HG03565 (cell line): ENCODE measurements around the gene TPP1.

Experiments used
- ATAC-seq: cut with Tn5 transposase; IDR thresholded peaks from one replicate; pipeline ENCODE4 v1.9.1; 2021; ENCODE audit warnings: mild to moderate bottlenecking, moderate library complexity; ENCODE audit not compliant: unreplicated experiment

Gene TPP1

GRCh38 chr11:6619004-6619745 is at the start of gene TPP1:
TPP1 (minus strand) TSS chr11:6619422; CDS start chr11:6619400, 22 bp downstream.
- ATAC-seq = peak; percentile 97

GRCh38 chr11:6667733-6668374 is 48.6 kb upstream of the TPP1 start:
- ATAC-seq = peak; percentile 41

GRCh38 chr11:6666302-6667183 is 47.3 kb upstream of the TPP1 start:
- ATAC-seq = no peak

- ATAC-seq = no peak
Measured at GRCh38 chr11:6664551-6664950, 45.3 kb upstream of the TPP1 start.

GRCh38 chr11:6663794-6664469 is 44.7 kb upstream of the TPP1 start:
- ATAC-seq = no peak

GRCh38 chr11:6660712-6661111 is 41.5 kb upstream of the TPP1 start:
- ATAC-seq = no peak

GRCh38 chr11:6658647-6659046 is 39.4 kb upstream of the TPP1 start:
- ATAC-seq = no peak

GRCh38 chr11:6657346-6657745 is 38.1 kb upstream of the TPP1 start:
- ATAC-seq = no peak

- ATAC-seq = no peak
Measured at GRCh38 chr11:6656936-6657335, 37.7 kb upstream of the TPP1 start.

GRCh38 chr11:6656584-6656915 is 37.3 kb upstream of the TPP1 start:
- no peak for ATAC-seq

GRCh38 chr11:6655790-6656583 is 36.8 kb upstream of the TPP1 start, which contains the start of gene DCHS1:
DCHS1 (minus strand) TSS chr11:6655809; CDS start chr11:6641613, 14,196 bp downstream.
- no peak for ATAC-seq

- no peak for ATAC-seq
Measured at GRCh38 chr11:6655020-6655789, 36.0 kb upstream of the TPP1 start.

- no peak for ATAC-seq
Measured at GRCh38 chr11:6654281-6655019, 35.2 kb upstream of the TPP1 start.

GRCh38 chr11:6653656-6654055 is 34.4 kb upstream of the TPP1 start:
- ATAC-seq = no peak

GRCh38 chr11:6653097-6653496 is 33.9 kb upstream of the TPP1 start:
- ATAC-seq = no peak

- ATAC-seq = no peak
Measured at GRCh38 chr11:6652182-6652581, 33.0 kb upstream of the TPP1 start.

GRCh38 chr11:6650980-6651379 is 31.8 kb upstream of the TPP1 start:
- no peak for ATAC-seq

- ATAC-seq = no peak
Measured at GRCh38 chr11:6650104-6650503, 30.9 kb upstream of the TPP1 start.

- ATAC-seq = no peak
Measured at GRCh38 chr11:6648501-6648900, 29.3 kb upstream of the TPP1 start.
